AG04450 (cell line): Measurements from ENCODE around the gene CDC5L. TPM values are rescaled to one million over a fixed set of nuclear protein-coding genes. Genes with fewer than 3 reads are reported as not detected.

Experiments
- CTCF ChIA-PET: fragments of 300-600, 350-600 bp; formaldehyde crosslinking; extraction: SDS; loops from one replicate; lab custom pipeline; 2022; ENCODE audit warnings: antibody characterized with exemption, inconsistent platforms; lab: Charles Lee
- POLR2A ChIA-PET: fragments of 350-600 bp; formaldehyde crosslinking; extraction: SDS; loops from one replicate; lab custom pipeline; 2021; ENCODE audit warnings: antibody characterized with exemption, inconsistent platforms; lab: Yijun Ruan, JAX
- DNase-seq: peaks from one replicate; pipeline ENCODE4 v3.0.0-alpha.2; 2011; ENCODE audit warnings: low read depth, low spot score
- H3K27ac ChIP-seq: one replicate; pipeline ENCODE4 v1.5.1; 2012; ENCODE audit warnings: low read depth, low read length, control low read depth
- H3K27me3 ChIP-seq: one replicate; pipeline ENCODE4 v1.6.0; 2012; ENCODE audit warnings: low read length; ENCODE audit not compliant: control insufficient read depth, insufficient read depth
- H3K4me3 ChIP-seq: 2 replicates; pipeline ENCODE4 v1.5.1; 2011; ENCODE audit warnings: mild to moderate bottlenecking, low read depth, low read length, control low read depth
- H3K9me3 ChIP-seq: 2 replicates; pipeline ENCODE4 v1.5.1; 2012; ENCODE audit warnings: low read length; ENCODE audit not compliant: control insufficient read depth, insufficient read depth
- CTCF ChIP-seq: IDR thresholded peaks from 2 replicates; pipeline ENCODE4 v1.5.1; 2011; ENCODE audit warnings: low read depth, low read length, control low read depth, inconsistent platforms
- polyA plus RNA-seq: library from polyadenylated mRNA; depleted of rRNA; stranded (reverse); fragments of >200 nt; gene quantifications from 2 replicates; pipeline ENCODE4 v1.2.3, GENCODE V29; 2011

The CDC5L gene
- polyA plus RNA-seq, 1 experiment, result 22.4 TPM

DNA sequence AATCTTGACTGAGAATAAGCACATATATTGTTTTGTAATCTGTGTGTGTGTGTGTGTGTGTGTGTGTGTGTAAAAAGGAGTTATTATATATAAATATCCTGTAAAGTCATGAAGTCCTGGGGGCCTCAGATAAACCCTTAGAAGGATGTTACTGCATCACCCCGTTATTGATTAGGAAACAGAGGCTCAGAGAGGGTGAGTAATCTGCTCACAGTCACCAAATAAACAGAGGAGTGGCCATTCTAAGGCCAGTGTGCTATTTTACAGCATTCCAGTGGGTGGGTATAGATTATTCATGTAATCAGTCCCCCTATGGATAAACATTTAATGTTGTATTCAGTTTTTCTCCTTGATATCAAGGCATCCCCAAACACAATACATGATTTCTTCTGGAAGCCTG is 87.1 kb downstream of the CDC5L start:
- no peak for TF ChIP-seq CTCF
- no peak for DNase-seq
- H3K27me3 ChIP-seq, result peaks cover 22% of the 10 kb centered on the region
- H3K4me3 ChIP-seq, result no peak overlapping the region
- no peaks in the 10 kb centered on the region; the same call in 1 of the 2 replicates for H3K9me3 ChIP-seq
- ChIA-PET CTCF (interaction anchor here (0.9 to 3.6 kb wide), 40 partner anchors 9 to 1498 kb away, joined by 3 to 60 read pairs (median 6); no protein-coding TSS in a partner anchor), POLR2A (no interaction called here)
- no peak overlapping the region for H3K27ac ChIP-seq

DNA sequence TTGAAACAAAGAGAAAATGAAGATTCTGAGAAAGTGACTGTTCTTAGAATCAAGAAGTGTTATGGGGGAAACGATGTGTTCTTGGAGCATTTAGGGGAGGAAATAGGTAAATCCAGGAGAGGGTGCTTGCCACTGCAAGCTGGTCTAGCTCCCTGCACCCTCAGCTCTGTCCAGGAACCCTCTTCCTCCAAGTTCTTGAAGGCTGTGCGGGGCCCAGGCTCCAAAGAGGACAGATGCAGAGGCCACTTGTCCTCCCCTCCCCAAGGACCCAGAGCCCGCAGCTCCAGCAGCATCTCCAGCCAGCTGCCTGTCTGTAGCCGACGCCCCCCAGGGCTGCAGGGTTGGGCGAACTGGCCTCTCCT is 87.9 kb downstream of the CDC5L start:
- H3K27ac ChIP-seq, result no peak overlapping the region
- peaks cover 21% of the 10 kb centered on the region for H3K27me3 ChIP-seq
- H3K4me3 ChIP-seq, result no peak overlapping the region
- no peak for DNase-seq
- POLR2A ChIA-PET, result interaction anchor here (1.1 kb wide), 1 partner anchor 903 kb away, joined by 5 read pairs; the partner anchor contains the start of gene SUPT3H
- no peaks in the 10 kb centered on the region for H3K9me3 ChIP-seq
- CTCF ChIA-PET, result interaction anchor here (0.5 to 3.6 kb wide), 113 partner anchors 10 to 1519 kb away, joined by 3 to 60 read pairs (median 4); partner anchors contain the start of genes RUNX2 and SUPT3H
- no peak for TF ChIP-seq CTCF

- CTCF ChIA-PET, result interaction anchor here (0.5 to 3.6 kb wide), 120 partner anchors 10 to 1518 kb away, joined by 3 to 60 read pairs (median 4); partner anchors contain the start of genes RUNX2 and SUPT3H
- TF ChIP-seq CTCF, result peak; percentile 96
- no peak overlapping the region for H3K4me3 ChIP-seq
- peaks cover 26% of the 10 kb centered on the region for H3K27me3 ChIP-seq
- POLR2A ChIA-PET, result interaction anchor here (1.1 kb wide), 1 partner anchor 902 kb away, joined by 5 read pairs; the partner anchor contains the start of gene SUPT3H
- no peaks in the 10 kb centered on the region for H3K9me3 ChIP-seq
- no peak for DNase-seq
- H3K27ac ChIP-seq, result no peak overlapping the region
Observed at GRCh38 chr6:44475779-44476434, 88.4 kb downstream of the CDC5L start.

GRCh38 chr6:44476849-44477248 is 89.3 kb downstream of the CDC5L start:
- no peak overlapping the region for H3K4me3 ChIP-seq
- peaks cover 30% of the 10 kb centered on the region for H3K27me3 ChIP-seq
- no peak for TF ChIP-seq CTCF
- CTCF ChIA-PET, result interaction anchor here (0.5 to 3.6 kb wide), 12 partner anchors 8 to 1446 kb away, joined by 3 to 60 read pairs (median 16); no protein-coding TSS in a partner anchor
- POLR2A ChIA-PET, result no interaction called here
- no peak for DNase-seq
- H3K9me3 ChIP-seq, result no peaks in the 10 kb centered on the region
- no peak overlapping the region for H3K27ac ChIP-seq

- ChIA-PET POLR2A (no interaction called here), CTCF (interaction anchor here (0.8 to 3.6 kb wide), 5 partner anchors 8 to 1446 kb away, joined by 3 to 60 read pairs (median 23); no protein-coding TSS in a partner anchor)
- no peak overlapping the region for H3K27ac ChIP-seq
- no peak for TF ChIP-seq CTCF
- H3K27me3 ChIP-seq, result peaks cover 33% of the 10 kb centered on the region
- H3K9me3 ChIP-seq, result no peaks in the 10 kb centered on the region
- no peak for DNase-seq
- no peak overlapping the region for H3K4me3 ChIP-seq
Observed at GRCh38 chr6:44477293-44477894, 89.9 kb downstream of the CDC5L start.
